Naive thymus-derived CD8-positive, alpha-beta T cell (primary cell): ENCODE results near the gene NGB. TPM values are rescaled to one million over a fixed set of nuclear protein-coding genes. Genes with fewer than 3 reads are reported as not detected.

ENCODE experiments used
- ATAC-seq, 2 donors: fragments of 150-1000 bp; cut with Tn5 transposase in 1 of 2; sonication (Bioruptor Pico), chemical (Tn5 transposase) in 1 of 2; 1 replicate in 1 of 2; 2 replicates in 1 of 2; pipeline ENCODE4 v1.10.0; 2021; ENCODE audit warnings: mild to moderate bottlenecking in 2 of 2, moderate library complexity in 2 of 2
- POLR2A ChIA-PET: fragments of 350-600 bp; sonication (Branson Sonifier 250); formaldehyde crosslinking; loops from one replicate; lab custom pipeline; 2021; ENCODE audit warnings: antibody characterized with exemption; lab: Charles Lee
- DNase-seq, 10 donors: peaks; one replicate each; pipeline versions ENCODE4 v3.0.0 to v3.0.0-alpha.2; 2020 to 2022
- H3K27ac Mint-ChIP-seq, 10 donors: one replicate each; pipeline ENCODE4 v1.8.0; 2020 to 2022; ENCODE audit warnings: mild to moderate bottlenecking in 10 of 10, mixed read lengths in 10 of 10, moderate library complexity in 4 of 10, inconsistent platforms in 1 of 10
- H3K27me3 Mint-ChIP-seq, 5 donors: one replicate each; pipeline ENCODE4 v1.8.0; 2021 to 2022; ENCODE audit warnings: mixed read lengths in 5 of 5
- H3K36me3 Mint-ChIP-seq, 3 donors: one replicate each; pipeline ENCODE4 v1.8.0; 2020 to 2022; ENCODE audit warnings: mixed read lengths in 3 of 3, mild to moderate bottlenecking in 2 of 3, inconsistent platforms in 1 of 3
- H3K4me1 Mint-ChIP-seq, 4 donors: one replicate each; pipeline ENCODE4 v1.8.0; 2021 to 2022; ENCODE audit warnings: mixed read lengths in 4 of 4
- H3K4me3 Mint-ChIP-seq, 10 donors: one replicate each; pipeline ENCODE4 v1.8.0; 2020 to 2022; ENCODE audit warnings: mild to moderate bottlenecking in 10 of 10, mixed read lengths in 10 of 10, moderate library complexity in 6 of 10, inconsistent platforms in 1 of 10
- H3K9me3 Mint-ChIP-seq, 9 donors: one replicate each; pipeline ENCODE4 v1.8.0; 2020 to 2022; ENCODE audit warnings: mixed read lengths in 9 of 9, mild to moderate bottlenecking in 3 of 9, inconsistent platforms in 1 of 9, moderate library complexity in 1 of 9
- polyA plus RNA-seq, 3 donors: library from polyadenylated mRNA; unstranded; fragments of 300-500 nt; fragmentation: Illumina TruSeq; gene quantifications; one replicate each; pipeline ENCODE4 v1.2.3, GENCODE V29; 2021
- total RNA-seq, 8 experiments: library from RNA in 2 of 8; stranded (reverse) in 2 of 8; gene quantifications; one replicate each; pipeline ENCODE4 v1.2.3 and lab custom pipeline; 2021 to 2026

The NGB gene
- total and polyA plus RNA-seq, 5 experiments from 2014 or later: not detected

- peaks cover 0 to 2% (median 0%) of the 10 kb centered on the region in 3 donors for H3K36me3 Mint-ChIP-seq
- H3K4me3 Mint-ChIP-seq: no peak overlapping the region
- DNase-seq (no peak), ATAC-seq (no peak)
- no peaks in the 10 kb centered on the region for H3K4me1 Mint-ChIP-seq
- POLR2A ChIA-PET: no interaction called here
- H3K27ac Mint-ChIP-seq: no peak overlapping the region
- peaks cover 0 to 2% (median 0%) of the 10 kb centered on the region in 9 donors for H3K9me3 Mint-ChIP-seq
- peaks cover 0 to 11% (median 5%) of the 10 kb centered on the region in 5 donors for H3K27me3 Mint-ChIP-seq
Observed at GRCh38 chr14:77253333-77254190, 17.4 kb downstream of the NGB start.

GRCh38 chr14:77251870-77252269 is 19.1 kb downstream of the NGB start:
- Mint-ChIP-seq H3K4me1 (peaks cover 0 to 2% (median 0%) of the 10 kb centered on the region in 4 donors), H3K36me3 (peaks cover 0 to 2% (median 0%) of the 10 kb centered on the region in 3 donors), H3K27ac (no peak overlapping the region), H3K4me3 (no peak overlapping the region), H3K27me3 (peaks cover 0 to 11% (median 5%) of the 10 kb centered on the region in 5 donors), H3K9me3 (peaks cover 0 to 2% (median 0%) of the 10 kb centered on the region in 9 donors)
- no peak for ATAC-seq
- POLR2A ChIA-PET: no interaction called here
- DNase-seq: no peak

GRCh38 chr14:77250927-77251326 is 20.1 kb downstream of the NGB start:
- DNase-seq (no peak), ATAC-seq (no peak)
- peaks cover 0 to 2% (median under 1%) of the 10 kb centered on the region in 4 donors for H3K4me1 Mint-ChIP-seq
- H3K27me3 Mint-ChIP-seq: peaks cover 0 to 11% (median 5%) of the 10 kb centered on the region in 5 donors
- POLR2A ChIA-PET: no interaction called here
- peaks cover 0 to 2% (median 0%) of the 10 kb centered on the region in 9 donors for H3K9me3 Mint-ChIP-seq
- no peak overlapping the region for H3K27ac Mint-ChIP-seq
- H3K36me3 Mint-ChIP-seq: peaks cover 0 to 1% (median 0%) of the 10 kb centered on the region in 3 donors
- H3K4me3 Mint-ChIP-seq: no peak overlapping the region

- peaks cover 0 to 11% (median 5%) of the 10 kb centered on the region in 5 donors for H3K27me3 Mint-ChIP-seq
- peaks cover 0 to 2% (median 0%) of the 10 kb centered on the region in 9 donors for H3K9me3 Mint-ChIP-seq
- no peak for DNase-seq
- no peaks in the 10 kb centered on the region for H3K36me3 Mint-ChIP-seq
- no peak overlapping the region for H3K4me3 Mint-ChIP-seq
- POLR2A ChIA-PET: no interaction called here
- H3K4me1 Mint-ChIP-seq: peaks cover 0 to 2% (median 1%) of the 10 kb centered on the region in 4 donors
- no peak overlapping the region for H3K27ac Mint-ChIP-seq
- ATAC-seq: no peak
Observed at GRCh38 chr14:77249286-77249685, 21.7 kb downstream of the NGB start.

- H3K27me3 Mint-ChIP-seq: peaks cover 0 to 6% (median 0%) of the 10 kb centered on the region in 5 donors
- ATAC-seq: no peak
- H3K4me1 Mint-ChIP-seq: peaks cover 0 to 8% (median 2%) of the 10 kb centered on the region in 4 donors
- POLR2A ChIA-PET: no interaction called here
- H3K27ac Mint-ChIP-seq: no peak overlapping the region
- peaks cover 0 to 2% (median 0%) of the 10 kb centered on the region in 9 donors for H3K9me3 Mint-ChIP-seq
- no peak for DNase-seq
- no peak overlapping the region for H3K4me3 Mint-ChIP-seq
- no peaks in the 10 kb centered on the region for H3K36me3 Mint-ChIP-seq
Observed at GRCh38 chr14:77248666-77249065, 22.3 kb downstream of the NGB start.

- H3K4me3 Mint-ChIP-seq: no peak overlapping the region
- peaks cover 0 to 14% (median 6%) of the 10 kb centered on the region in 5 donors for H3K27me3 Mint-ChIP-seq
- DNase-seq (no peak), ATAC-seq (no peak)
- H3K9me3 Mint-ChIP-seq: peaks cover 0 to 2% (median 0%) of the 10 kb centered on the region in 9 donors
- POLR2A ChIA-PET: no interaction called here
- H3K4me1 Mint-ChIP-seq: peaks cover 0 to 22% (median 2%) of the 10 kb centered on the region in 4 donors
- H3K27ac Mint-ChIP-seq: no peak overlapping the region
- no peaks in the 10 kb centered on the region for H3K36me3 Mint-ChIP-seq
Observed at GRCh38 chr14:77246784-77247183, 24.2 kb downstream of the NGB start.

GRCh38 chr14:77245820-77246219 is 25.2 kb downstream of the NGB start:
- ATAC-seq (no peak), DNase-seq (no peak)
- H3K27ac Mint-ChIP-seq: no peak overlapping the region
- POLR2A ChIA-PET: no interaction called here
- H3K9me3 Mint-ChIP-seq: peaks cover 0 to 2% (median 0%) of the 10 kb centered on the region in 9 donors
- H3K27me3 Mint-ChIP-seq: peaks cover 0 to 14% (median 6%) of the 10 kb centered on the region in 5 donors
- no peak overlapping the region for H3K4me3 Mint-ChIP-seq
- H3K36me3 Mint-ChIP-seq: no peaks in the 10 kb centered on the region
- peaks cover 0 to 22% (median 2%) of the 10 kb centered on the region in 4 donors for H3K4me1 Mint-ChIP-seq

- H3K36me3 Mint-ChIP-seq: no peaks in the 10 kb centered on the region
- POLR2A ChIA-PET: no interaction called here
- DNase-seq (no peak), ATAC-seq (peak in 1 of 2 donors; percentile 20)
- peak overlapping the region in 1 of 10 donors; percentile 67 for H3K4me3 Mint-ChIP-seq
- H3K27ac Mint-ChIP-seq: no peak overlapping the region
- H3K9me3 Mint-ChIP-seq: peaks cover 0 to 2% (median 0%) of the 10 kb centered on the region in 9 donors
- peaks cover 0 to 14% (median 6%) of the 10 kb centered on the region in 5 donors for H3K27me3 Mint-ChIP-seq
- H3K4me1 Mint-ChIP-seq: peaks cover 0 to 22% (median 2%) of the 10 kb centered on the region in 4 donors
Observed at GRCh38 chr14:77243853-77244252, 27.2 kb downstream of the NGB start.

- Mint-ChIP-seq H3K4me1 (peaks cover 0 to 22% (median under 1%) of the 10 kb centered on the region in 4 donors), H3K27me3 (peaks cover 0 to 14% (median 6%) of the 10 kb centered on the region in 5 donors), H3K4me3 (no peak overlapping the region), H3K9me3 (no peaks in the 10 kb centered on the region), H3K36me3 (no peaks in the 10 kb centered on the region), H3K27ac (no peak overlapping the region)
- ATAC-seq (no peak), DNase-seq (no peak)
- POLR2A ChIA-PET: no interaction called here
Observed at GRCh38 chr14:77242752-77243151, 28.3 kb downstream of the NGB start.

GRCh38 chr14:77241955-77242354 is 29.1 kb downstream of the NGB start:
- Mint-ChIP-seq H3K27ac (no peak overlapping the region), H3K9me3 (no peaks in the 10 kb centered on the region), H3K4me3 (no peak overlapping the region), H3K4me1 (peaks cover 0 to 22% (median under 1%) of the 10 kb centered on the region in 4 donors), H3K27me3 (peaks cover 0 to 14% (median 6%) of the 10 kb centered on the region in 5 donors), H3K36me3 (no peaks in the 10 kb centered on the region)
- DNase-seq: no peak
- ATAC-seq: no peak
- POLR2A ChIA-PET: no interaction called here

GRCh38 chr14:77240336-77240915 is 30.6 kb downstream of the NGB start:
- ATAC-seq (no peak), DNase-seq (no peak)
- H3K27me3 Mint-ChIP-seq: peaks cover 0 to 14% (median 6%) of the 10 kb centered on the region in 5 donors
- no peaks in the 10 kb centered on the region for H3K36me3 Mint-ChIP-seq
- POLR2A ChIA-PET: no interaction called here
- H3K27ac Mint-ChIP-seq: no peak overlapping the region
- H3K9me3 Mint-ChIP-seq: no peaks in the 10 kb centered on the region
- no peak overlapping the region for H3K4me3 Mint-ChIP-seq
- peaks cover 0 to 22% (median 0%) of the 10 kb centered on the region in 4 donors for H3K4me1 Mint-ChIP-seq

GRCh38 chr14:77239412-77239811 is 31.6 kb downstream of the NGB start:
- Mint-ChIP-seq H3K36me3 (no peaks in the 10 kb centered on the region), H3K9me3 (no peaks in the 10 kb centered on the region), H3K27me3 (peaks cover 0 to 14% (median 6%) of the 10 kb centered on the region in 5 donors), H3K4me1 (peaks cover 0 to 21% (median 0%) of the 10 kb centered on the region in 4 donors), H3K27ac (no peak overlapping the region), H3K4me3 (no peak overlapping the region)
- POLR2A ChIA-PET: no interaction called here
- DNase-seq (no peak), ATAC-seq (no peak)

GRCh38 chr14:77238996-77239395 is 32.0 kb downstream of the NGB start:
- peaks cover 0 to 17% (median 0%) of the 10 kb centered on the region in 4 donors for H3K4me1 Mint-ChIP-seq
- no peak overlapping the region for H3K27ac Mint-ChIP-seq
- H3K4me3 Mint-ChIP-seq: no peak overlapping the region
- no peak for DNase-seq
- no peaks in the 10 kb centered on the region for H3K9me3 Mint-ChIP-seq
- POLR2A ChIA-PET: no interaction called here
- H3K27me3 Mint-ChIP-seq: peaks cover 0 to 14% (median 8%) of the 10 kb centered on the region in 5 donors
- H3K36me3 Mint-ChIP-seq: no peaks in the 10 kb centered on the region
- no peak for ATAC-seq
